Vagina (tissue), 2 donors: ENCODE results near the gene ANKRD28. TPM values are rescaled to one million over a fixed set of nuclear protein-coding genes. Genes with fewer than 3 reads are reported as not detected.

Experiments
- DNase-seq, 2 donors: peaks; one replicate each; pipeline ENCODE4 v3.0.0-alpha.2; 2017; ENCODE audit errors: extremely low spot score in 2 of 2
- H3K27ac ChIP-seq: fragments of 200-600 bp; sonication (generic); one replicate; pipeline ENCODE4 v1.5.1; 2019
- H3K27me3 ChIP-seq: fragments of 200-600 bp; sonication (generic); one replicate; pipeline ENCODE4 v1.5.1; 2019
- H3K36me3 ChIP-seq, 2 donors: fragments of 200-600 bp; sonication (generic); one replicate each; pipeline ENCODE4 v1.5.1; 2017 to 2019
- H3K4me1 ChIP-seq: fragments of 200-600 bp; sonication (generic); one replicate; pipeline ENCODE4 v1.5.1; 2019
- H3K4me3 ChIP-seq, 2 donors: fragments of 200-600 bp; sonication (generic); 1 replicate in 1 of 2; 2 replicates in 1 of 2; pipeline ENCODE4 v1.5.1; 2016 to 2019
- H3K9me3 ChIP-seq: fragments of 200-600 bp; sonication (generic); one replicate; pipeline ENCODE4 v1.5.1; 2019
- CTCF ChIP-seq, 3 experiments: fragments of 450-650 bp in 2 of 3; fragments of 200-600 bp in 1 of 3; sonication (generic) in 1 of 3; IDR thresholded peaks; one replicate each; pipeline ENCODE4 v1.5.1; 2017 to 2019; ENCODE audit warnings: antibody characterized with exemption in 3 of 3, mild to moderate bottlenecking in 2 of 3, moderate library complexity in 2 of 3
- POLR2A ChIP-seq, 2 donors: fragments of 450-650 bp; IDR thresholded peaks; one replicate each; pipeline ENCODE4 v1.6.1; 2017; ENCODE audit warnings: antibody characterized with exemption in 2 of 2, mild to moderate bottlenecking in 2 of 2, moderate library complexity in 2 of 2
- POLR2AphosphoS5 ChIP-seq, 2 donors: sonication (generic); formaldehyde crosslinking; IDR thresholded peaks; one replicate each; pipeline ENCODE4 v1.9.0; 2017; ENCODE audit warnings: antibody characterized with exemption in 2 of 2, mild to moderate bottlenecking in 2 of 2, low read depth in 1 of 2; ENCODE audit not compliant: insufficient read depth in 1 of 2
- intact Hi-C: fragments of 100-400 bp; cut with DNase I; formaldehyde crosslinking; loops from one replicate; pipeline ENCODE4 v1.15.1; 2023
- total RNA-seq: library from RNA; depleted of rRNA; stranded (reverse); fragments of >200 nt; gene quantifications from one replicate; pipeline ENCODE4 v1.2.3, GENCODE V29; 2016

The ANKRD28 gene
- total RNA-seq, 1 donor from 2014 or later = 48.6 TPM

DNA sequence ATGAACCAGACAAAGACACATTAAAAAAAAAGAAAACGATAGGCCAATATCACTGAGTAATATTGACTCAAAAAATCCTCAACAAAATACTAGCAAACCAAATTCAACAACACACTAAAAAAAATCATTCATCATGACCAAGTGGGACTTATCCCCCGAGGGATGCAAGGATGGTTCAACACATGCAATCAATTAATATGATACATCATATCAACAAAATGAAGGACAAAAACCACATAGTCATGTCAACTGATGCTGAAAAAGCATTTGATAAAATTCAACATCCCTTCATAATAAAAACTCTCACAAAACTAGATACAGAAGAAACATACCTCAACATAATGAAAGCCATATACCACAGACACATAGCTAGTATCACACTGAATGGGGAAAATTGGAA, 41.8 kb upstream of the ANKRD28 start:
- Histone ChIP-seq H3K4me3 (no peak overlapping the region), H3K4me1 (no peaks in the 10 kb centered on the region), H3K27ac (no peak overlapping the region), H3K27me3 (no peaks in the 10 kb centered on the region), H3K36me3 (no peaks in the 10 kb centered on the region), H3K9me3 (no peaks in the 10 kb centered on the region)
- no peak for DNase-seq
- TF ChIP-seq POLR2A (IDR thresholded peaks at IDR 0.05) (no peak), CTCF (IDR thresholded peaks at IDR 0.05) (no peak), POLR2AphosphoS5 (IDR thresholded peaks at IDR 0.05; ENCODE audit: insufficient read depth in 1 of 2, low read depth in 1 of 2) (no peak)
- intact Hi-C loops = no loop called here

DNA sequence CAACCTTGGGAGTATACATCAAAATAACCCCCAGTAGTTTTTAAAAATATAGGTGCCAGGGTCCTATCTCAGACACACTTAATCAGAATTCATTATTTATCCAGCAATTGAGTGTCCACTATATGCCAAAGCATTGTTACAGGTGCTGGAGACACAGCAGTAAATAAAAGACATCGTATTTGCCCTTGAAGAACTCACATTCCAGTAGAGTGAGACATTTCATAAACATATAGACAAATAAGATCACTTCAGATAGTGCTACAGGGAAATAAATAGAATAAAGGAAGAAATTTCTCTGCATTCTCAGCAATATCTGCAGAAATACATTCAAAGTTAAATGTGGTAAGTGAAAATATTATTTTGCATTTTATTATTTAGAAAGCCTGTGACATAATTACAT, 34.1 kb upstream of the ANKRD28 start:
- TF ChIP-seq CTCF (IDR thresholded peaks at IDR 0.05) (no peak), POLR2AphosphoS5 (IDR thresholded peaks at IDR 0.05; ENCODE audit: insufficient read depth in 1 of 2, low read depth in 1 of 2) (no peak)

DNA sequence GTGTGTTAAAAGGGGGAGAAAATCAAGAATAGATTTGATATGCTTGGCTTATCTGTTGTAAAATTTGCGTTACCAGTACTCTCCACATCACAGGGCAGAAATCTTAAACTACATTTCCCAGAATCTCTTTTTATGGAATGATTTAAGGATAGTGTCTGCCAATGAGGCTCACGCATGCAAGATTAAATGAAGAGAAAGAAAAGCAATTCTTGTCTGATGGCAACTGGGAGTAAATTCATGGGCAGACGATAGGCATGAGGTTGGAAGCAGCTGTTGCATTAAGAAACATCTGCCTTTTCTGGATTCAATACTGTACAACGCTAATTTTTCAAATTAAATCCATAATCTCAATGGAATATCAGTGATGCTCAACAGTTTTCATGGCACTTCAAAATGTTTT, 27.2 kb upstream of the ANKRD28 start:
- Histone ChIP-seq H3K9me3 (no peaks in the 10 kb centered on the region), H3K27me3 (no peaks in the 10 kb centered on the region), H3K4me3 (no peak overlapping the region), H3K4me1 (peaks cover 17% of the 10 kb centered on the region), H3K27ac (no peak overlapping the region), H3K36me3 (no peaks in the 10 kb centered on the region)
- DNase-seq = no peak
- intact Hi-C loops = no loop called here
- TF ChIP-seq CTCF (IDR thresholded peaks at IDR 0.05) (no peak), POLR2A (IDR thresholded peaks at IDR 0.05) (no peak), POLR2AphosphoS5 (IDR thresholded peaks at IDR 0.05; ENCODE audit: insufficient read depth in 1 of 2, low read depth in 1 of 2) (no peak)

More for the DNA sequence above, 34.1 kb upstream of the ANKRD28 start:
- H3K27me3 ChIP-seq = no peaks in the 10 kb centered on the region
- no peak overlapping the region for H3K4me3 ChIP-seq
- DNase-seq = no peak
- H3K27ac ChIP-seq = no peak overlapping the region
- no peaks in the 10 kb centered on the region for H3K9me3 ChIP-seq
- H3K4me1 ChIP-seq = no peaks in the 10 kb centered on the region
- H3K36me3 ChIP-seq = no peaks in the 10 kb centered on the region
- intact Hi-C loops = no loop called here

GRCh38 chr3:15823092-15823491, 25.3 kb upstream of the ANKRD28 start:
- H3K4me1 ChIP-seq = peaks cover 17% of the 10 kb centered on the region
- no peak overlapping the region for H3K4me3 ChIP-seq
- H3K27ac ChIP-seq = no peak overlapping the region
- no peaks in the 10 kb centered on the region for H3K36me3 ChIP-seq
- intact Hi-C loops = no loop called here
- no peak for DNase-seq
- H3K27me3 ChIP-seq = no peaks in the 10 kb centered on the region
- TF ChIP-seq POLR2A (IDR thresholded peaks at IDR 0.05) = no peak
- TF ChIP-seq CTCF (IDR thresholded peaks at IDR 0.05) = no peak
- TF ChIP-seq POLR2AphosphoS5 (IDR thresholded peaks at IDR 0.05; ENCODE audit: insufficient read depth in 1 of 2, low read depth in 1 of 2) = no peak
- no peaks in the 10 kb centered on the region for H3K9me3 ChIP-seq

GRCh38 chr3:15822281-15822680, 24.5 kb upstream of the ANKRD28 start:
- H3K36me3 ChIP-seq = no peaks in the 10 kb centered on the region
- H3K27ac ChIP-seq = peak overlapping the region; percentile 46
- DNase-seq = no peak
- no peaks in the 10 kb centered on the region for H3K27me3 ChIP-seq
- no peak for TF ChIP-seq CTCF (IDR thresholded peaks at IDR 0.05)
- no peak for TF ChIP-seq POLR2AphosphoS5 (IDR thresholded peaks at IDR 0.05; ENCODE audit: insufficient read depth in 1 of 2, low read depth in 1 of 2)
- no peak for TF ChIP-seq POLR2A (IDR thresholded peaks at IDR 0.05)
- peaks cover 19% of the 10 kb centered on the region for H3K4me1 ChIP-seq
- intact Hi-C loops = no loop called here
- H3K9me3 ChIP-seq = no peaks in the 10 kb centered on the region
- no peak overlapping the region for H3K4me3 ChIP-seq
